ENCODE data around the gene MTA3.

The MTA3 gene

GRCh38 chr2:42775810-42776209 lies 207.4 kb downstream of the MTA3 start:
- peaks cover 0 to 2% (median 0%) of the 10 kb centered on the region in 5 donors for H3K9me3 ChIP-seq (ENCODE audit: control insufficient read depth in 5 of 5, low read length in 5 of 5)
- peaks cover 0 to 3% (median 0%) of the 10 kb centered on the region in 5 donors for H3K36me3 ChIP-seq (ENCODE audit: control insufficient read depth in 5 of 5, insufficient read depth in 5 of 5, low read length in 5 of 5)
- H3K27me3 ChIP-seq (ENCODE audit: control insufficient read depth in 5 of 5, insufficient read depth in 4 of 5, low read length in 5 of 5): no peaks in the 10 kb centered on the region
- no peak overlapping the region for H3K4me3 ChIP-seq (ENCODE audit: low read depth in 1 of 5, low read length in 5 of 5)
- no peak overlapping the region for H3K9ac ChIP-seq (ENCODE audit: low read length in 5 of 5)
- H3K4me1 ChIP-seq (ENCODE audit: control insufficient read depth in 5 of 5, insufficient read depth in 5 of 5, low read length in 5 of 5): peaks cover 0 to under 1% (median 0%) of the 10 kb centered on the region in 5 donors
- H3K27ac ChIP-seq (ENCODE audit: low read depth, low read length): no peak overlapping the region

- Histone ChIP-seq H3K27ac (ENCODE audit: low read depth, low read length) (no peak overlapping the region), H3K9ac (ENCODE audit: low read length in 5 of 5) (no peak overlapping the region), H3K27me3 (ENCODE audit: control insufficient read depth in 5 of 5, insufficient read depth in 4 of 5, low read length in 5 of 5) (no peaks in the 10 kb centered on the region), H3K4me3 (ENCODE audit: low read depth in 1 of 5, low read length in 5 of 5) (no peak overlapping the region), H3K4me1 (ENCODE audit: control insufficient read depth in 5 of 5, insufficient read depth in 5 of 5, low read length in 5 of 5) (no peaks in the 10 kb centered on the region), H3K9me3 (ENCODE audit: control insufficient read depth in 5 of 5, low read length in 5 of 5) (peaks cover 0 to 2% (median 0%) of the 10 kb centered on the region in 5 donors), H3K36me3 (ENCODE audit: control insufficient read depth in 5 of 5, insufficient read depth in 5 of 5, low read length in 5 of 5) (peaks cover 0 to 7% (median 2%) of the 10 kb centered on the region in 5 donors)
Observed at GRCh38 chr2:42777883-42778805, 209.7 kb downstream of the MTA3 start.

- no peak overlapping the region for H3K27ac ChIP-seq (ENCODE audit: low read depth, low read length)
- no peaks in the 10 kb centered on the region for H3K4me1 ChIP-seq (ENCODE audit: control insufficient read depth in 5 of 5, insufficient read depth in 5 of 5, low read length in 5 of 5)
- H3K9ac ChIP-seq (ENCODE audit: low read length in 5 of 5): no peak overlapping the region
- H3K4me3 ChIP-seq (ENCODE audit: low read depth in 1 of 5, low read length in 5 of 5): no peak overlapping the region
- H3K9me3 ChIP-seq (ENCODE audit: control insufficient read depth in 5 of 5, low read length in 5 of 5): peaks cover 0 to 2% (median 0%) of the 10 kb centered on the region in 5 donors
- peaks cover 0 to 9% (median 8%) of the 10 kb centered on the region in 5 donors for H3K36me3 ChIP-seq (ENCODE audit: control insufficient read depth in 5 of 5, insufficient read depth in 5 of 5, low read length in 5 of 5)
- no peaks in the 10 kb centered on the region for H3K27me3 ChIP-seq (ENCODE audit: control insufficient read depth in 5 of 5, insufficient read depth in 4 of 5, low read length in 5 of 5)
Observed at GRCh38 chr2:42781181-42781580, 212.7 kb downstream of the MTA3 start.

GRCh38 chr2:42783511-42783910 lies 215.1 kb downstream of the MTA3 start:
- Histone ChIP-seq H3K9me3 (ENCODE audit: control insufficient read depth in 5 of 5, low read length in 5 of 5) (no peaks in the 10 kb centered on the region), H3K27me3 (ENCODE audit: control insufficient read depth in 5 of 5, insufficient read depth in 4 of 5, low read length in 5 of 5) (no peaks in the 10 kb centered on the region), H3K4me3 (ENCODE audit: low read depth in 1 of 5, low read length in 5 of 5) (no peak overlapping the region), H3K36me3 (ENCODE audit: control insufficient read depth in 5 of 5, insufficient read depth in 5 of 5, low read length in 5 of 5) (peaks cover 0 to 15% (median 8%) of the 10 kb centered on the region in 5 donors), H3K4me1 (ENCODE audit: control insufficient read depth in 5 of 5, insufficient read depth in 5 of 5, low read length in 5 of 5) (no peaks in the 10 kb centered on the region), H3K9ac (ENCODE audit: low read length in 5 of 5) (no peak overlapping the region), H3K27ac (ENCODE audit: low read depth, low read length) (no peak overlapping the region)

GRCh38 chr2:42784204-42784880 lies 215.9 kb downstream of the MTA3 start:
- Histone ChIP-seq H3K27ac (ENCODE audit: low read depth, low read length) (no peak overlapping the region), H3K36me3 (ENCODE audit: control insufficient read depth in 5 of 5, insufficient read depth in 5 of 5, low read length in 5 of 5) (peaks cover 0 to 15% (median 7%) of the 10 kb centered on the region in 5 donors), H3K9me3 (ENCODE audit: control insufficient read depth in 5 of 5, low read length in 5 of 5) (no peaks in the 10 kb centered on the region), H3K9ac (ENCODE audit: low read length in 5 of 5) (no peak overlapping the region), H3K4me1 (ENCODE audit: control insufficient read depth in 5 of 5, insufficient read depth in 5 of 5, low read length in 5 of 5) (no peaks in the 10 kb centered on the region), H3K4me3 (ENCODE audit: low read depth in 1 of 5, low read length in 5 of 5) (no peak overlapping the region), H3K27me3 (ENCODE audit: control insufficient read depth in 5 of 5, insufficient read depth in 4 of 5, low read length in 5 of 5) (no peaks in the 10 kb centered on the region)

GRCh38 chr2:42786561-42787345 lies 218.3 kb downstream of the MTA3 start:
- Histone ChIP-seq H3K9me3 (ENCODE audit: control insufficient read depth in 5 of 5, low read length in 5 of 5) (no peaks in the 10 kb centered on the region), H3K4me3 (ENCODE audit: low read depth in 1 of 5, low read length in 5 of 5) (no peak overlapping the region), H3K27ac (ENCODE audit: low read depth, low read length) (no peak overlapping the region), H3K4me1 (ENCODE audit: control insufficient read depth in 5 of 5, insufficient read depth in 5 of 5, low read length in 5 of 5) (peaks cover 0 to 6% (median 2%) of the 10 kb centered on the region in 5 donors), H3K36me3 (ENCODE audit: control insufficient read depth in 5 of 5, insufficient read depth in 5 of 5, low read length in 5 of 5) (peaks cover 0 to 15% (median 7%) of the 10 kb centered on the region in 5 donors), H3K9ac (ENCODE audit: low read length in 5 of 5) (no peak overlapping the region), H3K27me3 (ENCODE audit: control insufficient read depth in 5 of 5, insufficient read depth in 4 of 5, low read length in 5 of 5) (no peaks in the 10 kb centered on the region)

GRCh38 chr2:42787424-42787787 lies 219.0 kb downstream of the MTA3 start:
- Histone ChIP-seq H3K27me3 (ENCODE audit: control insufficient read depth in 5 of 5, insufficient read depth in 4 of 5, low read length in 5 of 5) (no peaks in the 10 kb centered on the region), H3K27ac (ENCODE audit: low read depth, low read length) (no peak overlapping the region), H3K4me3 (ENCODE audit: low read depth in 1 of 5, low read length in 5 of 5) (no peak overlapping the region), H3K36me3 (ENCODE audit: control insufficient read depth in 5 of 5, insufficient read depth in 5 of 5, low read length in 5 of 5) (peaks cover 0 to 15% (median 7%) of the 10 kb centered on the region in 5 donors), H3K9ac (ENCODE audit: low read length in 5 of 5) (no peak overlapping the region), H3K4me1 (ENCODE audit: control insufficient read depth in 5 of 5, insufficient read depth in 5 of 5, low read length in 5 of 5) (peaks cover 0 to 13% (median 9%) of the 10 kb centered on the region in 5 donors), H3K9me3 (ENCODE audit: control insufficient read depth in 5 of 5, low read length in 5 of 5) (no peaks in the 10 kb centered on the region)

GRCh38 chr2:42787788-42788477 lies 219.5 kb downstream of the MTA3 start:
- Histone ChIP-seq H3K4me3 (ENCODE audit: low read depth in 1 of 5, low read length in 5 of 5) (no peak overlapping the region), H3K36me3 (ENCODE audit: control insufficient read depth in 5 of 5, insufficient read depth in 5 of 5, low read length in 5 of 5) (peaks cover 0 to 15% (median 6%) of the 10 kb centered on the region in 5 donors), H3K4me1 (ENCODE audit: control insufficient read depth in 5 of 5, insufficient read depth in 5 of 5, low read length in 5 of 5) (peaks cover 0 to 15% (median 13%) of the 10 kb centered on the region in 5 donors), H3K9ac (ENCODE audit: low read length in 5 of 5) (no peak overlapping the region), H3K27ac (ENCODE audit: low read depth, low read length) (no peak overlapping the region), H3K9me3 (ENCODE audit: control insufficient read depth in 5 of 5, low read length in 5 of 5) (no peaks in the 10 kb centered on the region), H3K27me3 (ENCODE audit: control insufficient read depth in 5 of 5, insufficient read depth in 4 of 5, low read length in 5 of 5) (no peaks in the 10 kb centered on the region)

GRCh38 chr2:42788478-42788793 lies 220.0 kb downstream of the MTA3 start:
- H3K36me3 ChIP-seq (ENCODE audit: control insufficient read depth in 5 of 5, insufficient read depth in 5 of 5, low read length in 5 of 5): peaks cover 0 to 14% (median 2%) of the 10 kb centered on the region in 5 donors
- H3K4me1 ChIP-seq (ENCODE audit: control insufficient read depth in 5 of 5, insufficient read depth in 5 of 5, low read length in 5 of 5): peaks cover 0 to 20% (median 15%) of the 10 kb centered on the region in 5 donors
- H3K9ac ChIP-seq (ENCODE audit: low read length in 5 of 5): no peak overlapping the region
- H3K27ac ChIP-seq (ENCODE audit: low read depth, low read length): no peak overlapping the region
- H3K4me3 ChIP-seq (ENCODE audit: low read depth in 1 of 5, low read length in 5 of 5): no peak overlapping the region
- H3K27me3 ChIP-seq (ENCODE audit: control insufficient read depth in 5 of 5, insufficient read depth in 4 of 5, low read length in 5 of 5): no peaks in the 10 kb centered on the region
- no peaks in the 10 kb centered on the region for H3K9me3 ChIP-seq (ENCODE audit: control insufficient read depth in 5 of 5, low read length in 5 of 5)

All from subcutaneous abdominal adipose tissue (tissue), 5 donors.